ENCODE measurements around the gene NENF.

DNA sequence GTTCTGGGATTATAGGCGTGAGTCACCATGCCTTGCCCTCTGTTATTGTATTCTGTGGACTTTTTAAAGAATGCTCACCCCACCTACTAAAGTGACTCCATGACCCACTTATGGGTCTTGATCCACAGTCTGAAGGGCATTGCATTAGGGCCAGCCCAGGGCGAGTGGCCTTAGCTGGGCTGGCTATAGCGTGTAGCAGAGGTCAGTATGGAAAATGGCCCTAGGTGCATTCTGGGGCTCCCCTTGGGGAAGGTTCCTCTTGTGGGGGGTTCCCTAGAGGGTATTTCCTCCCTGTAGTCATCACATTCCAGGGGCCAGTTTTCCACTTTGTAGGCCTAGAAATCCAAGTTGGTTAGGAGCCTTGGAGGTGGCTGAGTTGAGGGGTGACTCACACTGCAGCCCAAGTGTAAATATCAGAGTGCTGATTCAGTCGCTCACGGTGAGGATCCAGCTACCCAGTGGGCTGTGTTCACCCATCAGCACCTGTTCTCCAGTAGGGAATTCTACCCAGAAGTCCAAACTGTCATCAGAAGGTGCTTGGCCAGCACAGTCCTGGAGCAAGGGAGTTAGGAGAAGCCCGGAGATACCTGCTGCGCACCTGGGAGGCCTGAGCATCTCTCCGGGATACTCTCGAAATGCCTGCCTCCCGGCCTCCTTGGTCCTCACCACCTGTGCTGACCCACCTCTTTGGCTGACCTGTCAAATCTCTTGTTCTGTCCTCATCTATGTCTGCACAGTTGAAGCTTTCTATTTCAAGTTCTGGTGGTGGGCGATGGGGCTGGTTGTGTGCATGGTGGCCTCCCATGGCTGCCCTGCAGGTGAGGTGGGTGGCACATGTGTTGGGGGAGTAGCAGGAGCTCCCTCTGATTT lies 52.2 kb downstream of the NENF start:
- TF ChIP-seq CTCF (IDR thresholded peaks at IDR 0.05): no peak
- TF ChIP-seq POLR2AphosphoS5 (IDR thresholded peaks at IDR 0.05): no peak
- no peak for TF ChIP-seq POLR2A (IDR thresholded peaks at IDR 0.05)
- no peak for TF ChIP-seq EP300 (IDR thresholded peaks at IDR 0.05)
